Activated CD4-positive, alpha-beta T cell treated with anti-CD3 and anti-CD28 coated beads for 1 hour (primary cell): ENCODE results near the gene EPB42.
"Not testable (repeated sequence)": the region's sequence is repeated elsewhere in the genome, so short reads cannot be mapped to it uniquely, and the experiment has no call there.

Experiments
- DNase-seq: peaks from one replicate; pipeline ENCODE4 v3.0.0-alpha.2; 2020

Gene EPB42

GRCh38 chr15:43239732-43240491 is 19.1 kb upstream of the EPB42 start:
- DNase-seq: no peak

- no peak for DNase-seq
Measured at GRCh38 chr15:43238671-43239131, 17.9 kb upstream of the EPB42 start.

GRCh38 chr15:43237842-43238470 is 17.1 kb upstream of the EPB42 start:
- DNase-seq: no peak

- DNase-seq: no peak
Measured at GRCh38 chr15:43235536-43235935, 14.7 kb upstream of the EPB42 start.

GRCh38 chr15:43232289-43232874 is 11.6 kb upstream of the EPB42 start:
- no peak for DNase-seq

GRCh38 chr15:43230640-43231115 is 9.9 kb upstream of the EPB42 start:
- no peak for DNase-seq

- DNase-seq: no peak
Measured at GRCh38 chr15:43229977-43230376, 9.2 kb upstream of the EPB42 start.

- no peak for DNase-seq
Measured at GRCh38 chr15:43226436-43227305, 5.9 kb upstream of the EPB42 start.

GRCh38 chr15:43225950-43226255 is 5.1 kb upstream of the EPB42 start:
- not testable (repeated sequence) for DNase-seq

- peak; percentile 14 for DNase-seq
Measured at GRCh38 chr15:43225201-43225949, 4.6 kb upstream of the EPB42 start.

- DNase-seq: no peak
Measured at GRCh38 chr15:43221422-43221821, 604 bp upstream of the EPB42 start.

GRCh38 chr15:43219929-43220928 is 589 bp downstream of the EPB42 start:
- no peak for DNase-seq

GRCh38 chr15:43218908-43219706 is 1.7 kb downstream of the EPB42 start:
- no peak for DNase-seq

GRCh38 chr15:43215961-43216360 is 4.9 kb downstream of the EPB42 start:
- no peak for DNase-seq

- DNase-seq: no peak
Measured at GRCh38 chr15:43214592-43215295, 6.1 kb downstream of the EPB42 start.

- no peak for DNase-seq
Measured at GRCh38 chr15:43214169-43214568, 6.6 kb downstream of the EPB42 start.

- no peak for DNase-seq
Measured at GRCh38 chr15:43213466-43213865, 7.4 kb downstream of the EPB42 start.

GRCh38 chr15:43212951-43213350 is 7.9 kb downstream of the EPB42 start:
- DNase-seq: no peak

GRCh38 chr15:43212299-43212698 is 8.5 kb downstream of the EPB42 start:
- DNase-seq: no peak
